Left lung (tissue), 10 donors: ENCODE data around the gene GLIS1. TPM values are rescaled to one million over a fixed set of nuclear protein-coding genes. Genes with fewer than 3 reads are reported as not detected.

Source experiments
- ATAC-seq: fragments of 200-7000 bp; cut with Tn5 transposase; one replicate; pipeline ENCODE4 v1.9.1; 2020; ENCODE audit warnings: moderate library complexity
- DNase-seq, 4 donors: peaks; one replicate each; pipeline ENCODE4 v3.0.0-alpha.2; 2013 to 2020
- H3K27ac ChIP-seq, 2 donors: fragments of 200-600 bp; sonication (generic) in 1 of 2; one replicate each; pipeline versions ENCODE4 v1.5.0 to v1.8.0; 2020 to 2021
- H3K27me3 ChIP-seq, 2 donors: fragments of 200-600 bp; sonication (generic) in 1 of 2; one replicate each; pipeline versions ENCODE4 v1.5.0 to v1.8.0; 2020 to 2021
- H3K36me3 ChIP-seq, 2 donors: fragments of 200-600 bp; sonication (generic) in 1 of 2; one replicate each; pipeline versions ENCODE4 v1.5.0 to v1.8.0; 2020 to 2021
- H3K4me1 ChIP-seq, 2 donors: fragments of 200-600 bp; one replicate each; pipeline ENCODE4 v1.8.0; 2021
- H3K4me3 ChIP-seq, 2 donors: fragments of 200-600 bp; sonication (generic) in 1 of 2; one replicate each; pipeline versions ENCODE4 v1.5.0 to v1.8.0; 2020 to 2021; ENCODE audit warnings: mild to moderate bottlenecking in 1 of 2
- H3K9me3 ChIP-seq, 2 donors: fragments of 200-600 bp; sonication (generic) in 1 of 2; one replicate each; pipeline versions ENCODE4 v1.5.0 to v1.8.0; 2020 to 2021
- CTCF ChIP-seq, 2 donors: fragments of 200-600 bp; sonication (generic) in 1 of 2; IDR thresholded peaks; one replicate each; pipeline versions ENCODE4 v1.5.0 to v1.8.0; 2021; ENCODE audit warnings: antibody characterized with exemption in 2 of 2
- intact Hi-C, 2 donors: fragments of 100-400 bp; cut with DNase I; formaldehyde crosslinking; loops; one replicate each; pipeline versions ENCODE4 v1.11.2 to v1.14.2; 2022
- polyA plus RNA-seq, 6 donors: library from polyadenylated mRNA; unstranded; fragments of 120-200 nt; gene quantifications; one replicate each; pipeline ENCODE4 v1.2.1, GENCODE V29; 2013; ENCODE audit not compliant: insufficient read length in 6 of 6
- total RNA-seq, 2 donors: library from RNA; stranded (reverse); fragmentation: NEBNext Ultra II Directional; extraction: Animal tissue kit (Norgen Biotek cat#: 25700); gene quantifications; one replicate each; pipeline ENCODE4 v1.2.1, GENCODE V29; 2021
- donor health status: DM: no; HTN: yes; CAD: no.
- donor health status: DM: no; HTN: no; CAD: no.

The GLIS1 gene
- total and polyA plus RNA-seq, 8 donors = 0.06 to 0.16 (median 0.12) TPM; not detected in 4

- no peak for TF ChIP-seq CTCF (IDR thresholded peaks at IDR 0.05)
- no peaks in the 10 kb centered on the region for H3K36me3 ChIP-seq
- ATAC-seq = no peak
Measured at GRCh38 chr1:53501065-53502005, 237.6 kb downstream of the GLIS1 start.

GRCh38 chr1:53500204-53501064 lies 238.5 kb downstream of the GLIS1 start:
- Histone ChIP-seq H3K27ac (no peak overlapping the region), H3K9me3 (no peaks in the 10 kb centered on the region), H3K4me3 (no peak overlapping the region), H3K4me1 (no peaks in the 10 kb centered on the region), H3K36me3 (no peaks in the 10 kb centered on the region), H3K27me3 (peaks cover 0 to 37% of the 10 kb centered on the region in 2 donors)
- DNase-seq = no peak
- no peak for ATAC-seq
- no peak for TF ChIP-seq CTCF (IDR thresholded peaks at IDR 0.05)
- intact Hi-C loops = no loop called here

More at GRCh38 chr1:53501065-53502005, 237.6 kb downstream of the GLIS1 start:
- H3K27ac ChIP-seq = no peak overlapping the region
- H3K27me3 ChIP-seq = peaks cover 0 to 37% of the 10 kb centered on the region in 2 donors
- no peak for DNase-seq
- H3K4me1 ChIP-seq = no peaks in the 10 kb centered on the region
- intact Hi-C loops = no loop called here
- H3K4me3 ChIP-seq = no peak overlapping the region
- no peaks in the 10 kb centered on the region for H3K9me3 ChIP-seq

GRCh38 chr1:53499257-53500203 lies 239.4 kb downstream of the GLIS1 start:
- H3K4me3 ChIP-seq = no peak overlapping the region
- H3K36me3 ChIP-seq = no peaks in the 10 kb centered on the region
- DNase-seq = no peak
- H3K27me3 ChIP-seq = peaks cover 0 to 37% of the 10 kb centered on the region in 2 donors
- H3K9me3 ChIP-seq = no peaks in the 10 kb centered on the region
- TF ChIP-seq CTCF (IDR thresholded peaks at IDR 0.05) = no peak
- H3K4me1 ChIP-seq = no peaks in the 10 kb centered on the region
- no peak for ATAC-seq
- H3K27ac ChIP-seq = no peak overlapping the region
- intact Hi-C loops = no loop called here

GRCh38 chr1:53498555-53499131 lies 240.3 kb downstream of the GLIS1 start:
- H3K9me3 ChIP-seq = no peaks in the 10 kb centered on the region
- no peaks in the 10 kb centered on the region for H3K4me1 ChIP-seq
- no peak overlapping the region for H3K27ac ChIP-seq
- intact Hi-C loops = no loop called here
- DNase-seq (no peak), ATAC-seq (no peak)
- no peak overlapping the region for H3K4me3 ChIP-seq
- no peak for TF ChIP-seq CTCF (IDR thresholded peaks at IDR 0.05)
- H3K27me3 ChIP-seq = peaks cover 0 to 37% of the 10 kb centered on the region in 2 donors
- H3K36me3 ChIP-seq = no peaks in the 10 kb centered on the region
